OCI-LY1 (cell line): ENCODE data around the gene MLX.

ENCODE experiments used
- H2AFZ ChIP-seq: fragments of 200-600 bp; sonication (generic), shearing (Covaris generic); 2 replicates; pipeline ENCODE4 v1.6.0; 2014; ENCODE audit warnings: antibody characterized with exemption, mild to moderate bottlenecking, low read length
- H3F3A ChIP-seq: fragments of 200-600 bp; sonication (generic), shearing (Covaris generic); 2 replicates; pipeline ENCODE4 v1.6.0; 2014; ENCODE audit warnings: mild to moderate bottlenecking, antibody characterized with exemption, low read length, moderate library complexity; ENCODE audit not compliant: insufficient read depth
- H3K27ac ChIP-seq: fragments of 200-600 bp; sonication (generic); 2 replicates; pipeline ENCODE4 v1.5.1; 2014; ENCODE audit warnings: low read length, mixed run types, mild to moderate bottlenecking, low read depth; ENCODE audit not compliant: poor library complexity, severe bottlenecking
- H3K27me3 ChIP-seq: fragments of 200-600 bp; sonication (generic); 2 replicates; pipeline ENCODE4 v1.6.0; 2014; ENCODE audit warnings: antibody characterized with exemption, mild to moderate bottlenecking, low read length, moderate library complexity; ENCODE audit not compliant: insufficient read depth
- H3K36me3 ChIP-seq: fragments of 200-600 bp; sonication (generic); 2 replicates; pipeline ENCODE4 v1.6.1; 2014; ENCODE audit warnings: mild to moderate bottlenecking, antibody characterized with exemption, low read length, moderate library complexity, mixed read lengths; ENCODE audit not compliant: insufficient read depth
- H3K4me1 ChIP-seq: fragments of 200-600 bp; sonication (generic); 2 replicates; pipeline ENCODE4 v1.5.1; 2014; ENCODE audit warnings: mild to moderate bottlenecking, low read length, moderate library complexity; ENCODE audit not compliant: insufficient read depth, severe bottlenecking
- H3K4me2 ChIP-seq: fragments of 200-600 bp; sonication (generic), shearing (Covaris generic); 2 replicates; pipeline ENCODE4 v1.6.1; 2014; ENCODE audit warnings: low read length
- H3K4me3 ChIP-seq: fragments of 200-600 bp; sonication (generic); 2 replicates; pipeline ENCODE4 v1.5.1; 2014; ENCODE audit warnings: low read length, low read depth, mild to moderate bottlenecking, mixed read lengths; ENCODE audit not compliant: poor library complexity, severe bottlenecking
- H3K79me2 ChIP-seq: fragments of 200-600 bp; shearing (Covaris generic); 2 replicates; pipeline ENCODE4 v1.6.1; 2016; ENCODE audit warnings: mixed run types, low read length, mixed read lengths; ENCODE audit not compliant: insufficient read depth
- H3K9ac ChIP-seq: fragments of 200-600 bp; sonication (generic), shearing (Covaris generic); 2 replicates; pipeline ENCODE4 v1.6.1; 2014; ENCODE audit warnings: mild to moderate bottlenecking, low read length, mixed read lengths
- H3K9me2 ChIP-seq: fragments of 200-600 bp; sonication (generic), shearing (Covaris generic); 2 replicates; pipeline ENCODE4 v1.6.1; 2014; ENCODE audit warnings: low read depth, mild to moderate bottlenecking, low read length, mixed read lengths
- H3K9me3 ChIP-seq: fragments of 200-600 bp; shearing (Covaris generic); 2 replicates; pipeline ENCODE4 v1.6.1; 2014; ENCODE audit warnings: low read length, mixed read lengths
- H4K20me1 ChIP-seq: fragments of 200-600 bp; sonication (generic), shearing (Covaris generic); 2 replicates; pipeline ENCODE4 v1.6.0; 2016; ENCODE audit warnings: mild to moderate bottlenecking, low read length; ENCODE audit not compliant: insufficient read depth
- CTCF ChIP-seq: fragments of 200-600 bp; sonication (generic), shearing (Covaris generic); IDR thresholded peaks from 2 replicates; pipeline ENCODE4 v1.5.1; 2017; ENCODE audit warnings: mild to moderate bottlenecking, antibody characterized with exemption, low read length, moderate library complexity, mixed read lengths
- EZH2 ChIP-seq: fragments of 200-600 bp; sonication (generic), shearing (Covaris generic); IDR thresholded peaks from 2 replicates; pipeline ENCODE4 v1.8.0; 2017; ENCODE audit warnings: borderline replicate concordance, mixed run types, mild to moderate bottlenecking, antibody characterized with exemption, low read length, moderate library complexity, mixed read lengths

MLX gene

GRCh38 chr17:42591411-42591810 is 24.5 kb downstream of the MLX start:
- H3K9ac ChIP-seq, result no peak overlapping the region
- no peaks in the 10 kb centered on the region for H3K79me2 ChIP-seq
- no peak overlapping the region for H2AFZ ChIP-seq
- no peak overlapping the region for H3K27ac ChIP-seq
- TF ChIP-seq EZH2, result no peak
- TF ChIP-seq CTCF, result no peak
- no peak overlapping the region for H3K4me3 ChIP-seq
- no peaks in the 10 kb centered on the region for H3K27me3 ChIP-seq
- H4K20me1 ChIP-seq, result no peaks in the 10 kb centered on the region
- H3K9me2 ChIP-seq, result no peaks in the 10 kb centered on the region
- H3K36me3 ChIP-seq, result peaks cover 66% of the 10 kb centered on the region
- no peaks in the 10 kb centered on the region for H3F3A ChIP-seq
- no peaks in the 10 kb centered on the region for H3K9me3 ChIP-seq
- H3K4me2 ChIP-seq, result no peak overlapping the region
- peaks cover 15% of the 10 kb centered on the region for H3K4me1 ChIP-seq

GRCh38 chr17:42596386-42596785 is 29.5 kb downstream of the MLX start:
- Histone ChIP-seq H3F3A (no peaks in the 10 kb centered on the region), H2AFZ (no peak overlapping the region), H3K36me3 (peaks cover 34% of the 10 kb centered on the region; the same call in 1 of the 2 replicates), H3K9me3 (no peaks in the 10 kb centered on the region), H3K4me2 (no peak overlapping the region), H3K9me2 (no peaks in the 10 kb centered on the region), H4K20me1 (no peaks in the 10 kb centered on the region), H3K79me2 (peaks cover 20% of the 10 kb centered on the region), H3K9ac (no peak overlapping the region), H3K4me3 (no peak overlapping the region), H3K27ac (no peak overlapping the region), H3K27me3 (no peaks in the 10 kb centered on the region), H3K4me1 (no peaks in the 10 kb centered on the region)
- TF ChIP-seq CTCF (no peak), EZH2 (no peak)

- no peak overlapping the region for H3K4me3 ChIP-seq
- no peak overlapping the region for H3K9ac ChIP-seq
- no peaks in the 10 kb centered on the region for H3K9me3 ChIP-seq
- TF ChIP-seq CTCF (no peak), EZH2 (no peak)
- H2AFZ ChIP-seq, result no peak overlapping the region
- H3K36me3 ChIP-seq, result peaks cover 29% of the 10 kb centered on the region
- H3K27ac ChIP-seq, result no peak overlapping the region
- H3K79me2 ChIP-seq, result peaks cover 41% of the 10 kb centered on the region
- H3F3A ChIP-seq, result no peaks in the 10 kb centered on the region
- H3K27me3 ChIP-seq, result no peaks in the 10 kb centered on the region
- no peak overlapping the region for H3K4me2 ChIP-seq
- peaks cover 10% of the 10 kb centered on the region for H3K4me1 ChIP-seq
- no peaks in the 10 kb centered on the region for H3K9me2 ChIP-seq
- no peaks in the 10 kb centered on the region for H4K20me1 ChIP-seq
Measured at GRCh38 chr17:42598905-42599304, 32.0 kb downstream of the MLX start.
